Measurements from ENCODE around the gene PLEKHS1.

- TF ChIP-seq CTCF (IDR thresholded peaks at IDR 0.05) (peak; percentile 36 to 74 (median 58)), POLR2A (IDR thresholded peaks at IDR 0.05) (no peak)
These were observed 46.7 kb upstream of the PLEKHS1 start for GRCh38 chr10:113704637-113705343.
